GM12891 (cell line): ENCODE measurements around the gene TMBIM1.

Source experiments
- PAX5 ChIP-seq: IDR thresholded peaks from 2 replicates; pipeline ENCODE4 v1.6.1; 2011; ENCODE audit warnings: low read length, moderate library complexity, mild to moderate bottlenecking; ENCODE audit not compliant: insufficient read depth, severe bottlenecking
- POLR2A ChIP-seq: IDR thresholded peaks from 2 replicates; pipeline ENCODE4 v1.6.1; 2011; ENCODE audit warnings: low read depth, low read length, control low read depth
- POLR2AphosphoS5 ChIP-seq: IDR thresholded peaks from 2 replicates; pipeline ENCODE4 v1.6.1; 2011; ENCODE audit warnings: low read depth, low read length, control low read depth
- POU2F2 ChIP-seq: IDR thresholded peaks from 2 replicates; pipeline ENCODE4 v1.6.1; 2011; ENCODE audit warnings: low read depth, mild to moderate bottlenecking, control low read depth, low read length, moderate library complexity
- SPI1 ChIP-seq: IDR thresholded peaks from 2 replicates; pipeline ENCODE4 v1.6.1; 2011; ENCODE audit warnings: low read depth, low read length, control low read depth
- TAF1 ChIP-seq: IDR thresholded peaks from 2 replicates; pipeline ENCODE4 v1.6.1; 2011; ENCODE audit warnings: low read depth, low read length, control low read depth

DNA sequence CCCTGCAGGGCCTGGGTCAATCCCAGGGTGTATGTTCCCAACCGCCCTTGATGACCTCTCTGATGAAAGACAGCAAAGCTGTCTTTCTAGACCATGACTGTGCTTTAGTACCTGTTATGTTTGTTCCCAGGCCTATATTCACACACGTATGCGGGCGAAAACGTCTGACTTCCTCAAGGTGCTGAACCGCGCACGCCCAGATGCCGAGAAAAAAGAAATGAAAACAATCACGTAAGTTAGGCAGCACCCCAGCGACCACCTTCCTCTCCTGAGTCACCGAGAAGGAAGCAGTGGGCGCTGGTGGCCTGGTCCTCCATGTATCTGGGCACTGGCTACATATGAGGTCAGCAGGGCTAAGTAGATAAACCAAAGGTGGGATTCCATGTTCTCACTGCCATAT, 42.6 kb downstream of the TMBIM1 start:
- peak; percentile 12; the same call in 1 of the 2 replicates for TF ChIP-seq POLR2A
- no peak for TF ChIP-seq TAF1
- no peak for TF ChIP-seq PAX5
- TF ChIP-seq POLR2AphosphoS5 = no peak
- TF ChIP-seq SPI1 = no peak
- no peak for TF ChIP-seq POU2F2
